ENCODE data around the gene MRPL4. TPM values are rescaled to one million over a fixed set of nuclear protein-coding genes. Genes with fewer than 3 reads are reported as not detected.

Gene MRPL4
- total and polyA plus RNA-seq, 2 of the 13 experiments (the other 11 are each of a cell fraction or from before 2014, with no cell fraction given): 40.6 to 42.5 TPM

GRCh38 chr19:10238172-10238783 lies 13.7 kb upstream of the MRPL4 start (continued):
- TF ChIP-seq CTCF (CRISPR knock-in tag; IDR thresholded peaks at IDR 0.05): peak; percentile 9; the same call in 1 of the 2 replicates
- TF ChIP-seq TEF (CRISPR knock-in tag; IDR thresholded peaks at IDR 0.05): no peak
- TF ChIP-seq ZBTB43 (CRISPR knock-in tag; conservative IDR thresholded peaks at IDR 0.05): no peak
- TF ChIP-seq ZNF550 (CRISPR knock-in tag; IDR thresholded peaks at IDR 0.05; ENCODE audit: borderline replicate concordance): no peak
- no peak for TF ChIP-seq PREB (CRISPR knock-in tag; IDR thresholded peaks at IDR 0.05)
- TF ChIP-seq PLSCR1 (CRISPR knock-in tag; IDR thresholded peaks at IDR 0.05; ENCODE audit: borderline replicate concordance): no peak
- no peak for TF ChIP-seq CEBPZ (IDR thresholded peaks at IDR 0.05; ENCODE audit: low read length)
- no peak for TF ChIP-seq ZNF33B (CRISPR knock-in tag; IDR thresholded peaks at IDR 0.05)
- TF ChIP-seq TBP (CRISPR knock-in tag; IDR thresholded peaks at IDR 0.05): no peak
- TF ChIP-seq KDM5A (IDR thresholded peaks at IDR 0.05; ENCODE audit: borderline replicate concordance, low read length): no peak
- TF ChIP-seq RAD51 (IDR thresholded peaks at IDR 0.05; ENCODE audit: borderline replicate concordance): no peak
- no peak for TF ChIP-seq KLF15 (CRISPR knock-in tag; IDR thresholded peaks at IDR 0.05; ENCODE audit: borderline replicate concordance)
- peak; percentile 94 for TF ChIP-seq MEIS2 (CRISPR knock-in tag; IDR thresholded peaks at IDR 0.05)
- no peak for TF ChIP-seq ZNF512 (CRISPR knock-in tag; IDR thresholded peaks at IDR 0.05)
- peak; percentile 43; the same call in 1 of the 2 replicates for TF ChIP-seq ZNF644 (CRISPR knock-in tag; IDR thresholded peaks at IDR 0.05; ENCODE audit: low read depth)
- no peak for TF ChIP-seq SP1 (IDR thresholded peaks at IDR 0.05)
- 0 out of 2 replicates have a peak, but pooled peaks have one; percentile 14 for TF ChIP-seq SP1 (CRISPR knock-in tag; IDR thresholded peaks at IDR 0.05)
- TF ChIP-seq ZNF256 (CRISPR knock-in tag; conservative IDR thresholded peaks at IDR 0.05): no peak
- no peak for TF ChIP-seq CBX1 (IDR thresholded peaks at IDR 0.05; ENCODE audit: low read depth)

All from HepG2 (cell line).